Measurements from ENCODE around the gene CSNK1G1.

GRCh38 chr15:64166102-64166890 is 189.7 kb downstream of the CSNK1G1 start:
- no peak for TF ChIP-seq CTCF (IDR thresholded peaks at IDR 0.05; ENCODE audit: low read length)
- no peak for TF ChIP-seq EZH2 (optimal IDR thresholded peaks at IDR 0.05; ENCODE audit: low read depth, low read length)
- no peak for TF ChIP-seq EZH2phosphoT487 (IDR thresholded peaks at IDR 0.05; ENCODE audit: low read length)
